Pancreas (tissue), 10 donors: ENCODE measurements around the gene LENG8. TPM values are rescaled to one million over a fixed set of nuclear protein-coding genes. Genes with fewer than 3 reads are reported as not detected.
"Not testable (repeated sequence)": the region's sequence is repeated elsewhere in the genome, so short reads cannot be mapped to it uniquely, and the experiment has no call there.

ENCODE experiments used
- ATAC-seq, 4 donors: fragments of 200-7000 bp; cut with Tn5 transposase; one replicate each; pipeline versions ENCODE4 v1.8.0 to v1.9.1; 2020; ENCODE audit warnings: mild to moderate bottlenecking in 4 of 4, moderate library complexity in 4 of 4
- DNase-seq, 6 donors: peaks; one replicate each; pipeline ENCODE4 v3.0.0-alpha.2; 2020
- FAIRE-seq: peaks from 2 replicates; lab custom pipeline; 2012; peaks lifted over from hg19 to GRCh38; lab: Jason Lieb, UNC
- H3K27ac ChIP-seq, 4 donors: fragments of 200-600 bp; sonication (generic); 1 replicate in 3 of 4; 2 replicates in 1 of 4; pipeline versions ENCODE4 v1.5.0 to v1.8.0; 2020
- H3K27me3 ChIP-seq, 4 donors: fragments of 200-600 bp; one replicate each; pipeline ENCODE4 v1.8.0; 2021
- H3K36me3 ChIP-seq, 3 donors: fragments of 200-600 bp; sonication (generic) in 1 of 3; one replicate each; pipeline versions ENCODE4 v1.5.0 to v1.8.0; 2020 to 2021
- H3K4me1 ChIP-seq, 3 donors: fragments of 200-600 bp; one replicate each; pipeline ENCODE4 v1.8.0; 2021
- H3K4me3 ChIP-seq, 4 donors: fragments of 200-600 bp; sonication (generic) in 2 of 4; one replicate each; pipeline versions ENCODE4 v1.5.0 to v1.8.0; 2020 to 2021
- H3K9me3 ChIP-seq, 4 donors: fragments of 200-600 bp; one replicate each; pipeline ENCODE4 v1.8.0; 2021
- CTCF ChIP-seq, 4 donors: fragments of 200-600 bp; sonication (generic) in 3 of 4; IDR thresholded peaks; one replicate each; pipeline versions ENCODE4 v1.5.0 to v1.8.0; 2021; ENCODE audit warnings: antibody characterized with exemption in 4 of 4
- WGBS, 2 donors: extraction: QIAGEN DNeasy Blood & Tissue Kit; methylation state at CpG; one replicate each; pipeline ENCODE4 v1.1.7; 2013; 5-methylcytosine and 5-hydroxymethylcytosine counted together
- intact Hi-C, 3 donors: fragments of 100-400 bp; cut with DNase I; formaldehyde crosslinking; loops; one replicate each; pipeline versions ENCODE4 v1.11.1 to v1.14.2; 2022
- polyA plus RNA-seq, 2 donors: library from polyadenylated mRNA; stranded (reverse); fragments of 200-250 nt; gene quantifications; one replicate each; pipeline ENCODE4 v1.2.3, GENCODE V29; 2013
- total RNA-seq, 6 donors: library from RNA; stranded (reverse); fragmentation: NEBNext Ultra II Directional in 4 of 6; extraction: Animal tissue kit (Norgen Biotek cat#: 25700) in 4 of 6; gene quantifications; one replicate each; pipeline versions ENCODE4 v1.2.1 to v1.2.4, GENCODE V29; 2021 to 2023
- donor health status: healthy with polysubstance abuse.
- donor health status: DM: no; HTN: no; CAD: no; lungs with moderate emphysema.
- donor health status: DM: no; HTN: no; CAD: no.
- donor health status: control.
- donor health status: control.
- donor health status: Bipolar disorder and iron deficiency.
- donor health status: DM: yes; HTN: yes; CAD: no.
- donor health status: DM: no; HTN: no; CAD: no.
- donor health status: DM: no; HTN: no; CAD: no.
- donor health status: DM: yes; HTN: yes; CAD: no.

LENG8 gene
- total and polyA plus RNA-seq, 8 donors = 64.8 to 657 (median 142) TPM

GRCh38 chr19:54502518-54503048 is 53.6 kb downstream of the LENG8 start, which contains the start of gene LAIR2:
TSS of gene LAIR2 (plus strand) at chr19:54502831. CDS start at chr19:54502919, 88 bp downstream.
- no peak for ATAC-seq
- FAIRE-seq = no peak
- WGBS, 2 donors = 60 to 69% methylated on average over 14 of the region's 14 CpGs
- TF ChIP-seq CTCF (IDR thresholded peaks at IDR 0.05) = no peak
- no peaks in the 10 kb centered on the region for H3K27me3 ChIP-seq
- intact Hi-C loops = no loop called here
- no peak for DNase-seq
- H3K4me1 ChIP-seq = no peaks in the 10 kb centered on the region
- no peak within 1 kb of the TSS for H3K4me3 ChIP-seq
- no peak within 1 kb of the TSS for H3K27ac ChIP-seq
- no peaks in the 10 kb centered on the region for H3K36me3 ChIP-seq
- H3K9me3 ChIP-seq = no peaks in the 10 kb centered on the region

- H3K27ac ChIP-seq, H3K9me3 ChIP-seq, intact Hi-C loops, DNase-seq, H3K4me3 ChIP-seq, H3K36me3 ChIP-seq, H3K27me3 ChIP-seq, FAIRE-seq, H3K4me1 ChIP-seq, ATAC-seq: not testable (repeated sequence)
- WGBS, 2 donors = 55 to 78% methylated on average over 4 of the region's 4 CpGs
Measured at GRCh38 chr19:54505542-54505941, 56.5 kb downstream of the LENG8 start.

GRCh38 chr19:54506079-54506478 is 57.1 kb downstream of the LENG8 start:
- 51 to 54% methylated on average over 10 of the region's 10 CpGs for WGBS, 2 donors
- Histone ChIP-seq H3K9me3 (no peaks in the 10 kb centered on the region), H3K36me3 (no peaks in the 10 kb centered on the region), H3K4me3 (no peak overlapping the region), H3K4me1 (no peaks in the 10 kb centered on the region), H3K27ac (no peak overlapping the region), H3K27me3 (peaks cover 0 to 7% (median 0%) of the 10 kb centered on the region in 4 donors)
- no peak for TF ChIP-seq CTCF (IDR thresholded peaks at IDR 0.05)
- intact Hi-C loops = no loop called here
- FAIRE-seq (no peak), DNase-seq (no peak), ATAC-seq (no peak)

GRCh38 chr19:54507038-54507717 is 58.2 kb downstream of the LENG8 start:
- H3K36me3 ChIP-seq, H3K4me3 ChIP-seq, H3K27me3 ChIP-seq, H3K27ac ChIP-seq, DNase-seq, H3K9me3 ChIP-seq, FAIRE-seq, intact Hi-C loops, H3K4me1 ChIP-seq, ATAC-seq: not testable (repeated sequence)
- WGBS, 2 donors = 31 to 49% methylated on average over 9 to 10 of the region's 15 CpGs

- H3K27ac ChIP-seq = no peak overlapping the region
- ATAC-seq (no peak), DNase-seq (no peak), FAIRE-seq (no peak)
- TF ChIP-seq CTCF (IDR thresholded peaks at IDR 0.05) = no peak
- whole genome bisulfite sequencing, 2 donors = 36 to 52% methylated on average over 12 of the region's 12 CpGs
- intact Hi-C loops = no loop called here
- no peaks in the 10 kb centered on the region for H3K36me3 ChIP-seq
- no peaks in the 10 kb centered on the region for H3K4me1 ChIP-seq
- H3K9me3 ChIP-seq = no peaks in the 10 kb centered on the region
- no peak overlapping the region for H3K4me3 ChIP-seq
- H3K27me3 ChIP-seq = peaks cover 0 to 7% (median 0%) of the 10 kb centered on the region in 4 donors
Measured at GRCh38 chr19:54507824-54508223, 58.8 kb downstream of the LENG8 start.

- WGBS, 2 donors = 31 to 65% methylated on average over 2 of the region's 3 CpGs
- H3K4me3 ChIP-seq, FAIRE-seq, H3K36me3 ChIP-seq, H3K9me3 ChIP-seq, H3K4me1 ChIP-seq, intact Hi-C loops, H3K27me3 ChIP-seq, DNase-seq, H3K27ac ChIP-seq: not testable (repeated sequence)
- peak in 1 of 4 donors; percentile 23 for ATAC-seq
Measured at GRCh38 chr19:54508487-54508886, 59.5 kb downstream of the LENG8 start.

- H3K4me3 ChIP-seq, intact Hi-C loops, H3K4me1 ChIP-seq, H3K27ac ChIP-seq, FAIRE-seq, H3K9me3 ChIP-seq, H3K36me3 ChIP-seq, DNase-seq, H3K27me3 ChIP-seq: not testable (repeated sequence)
- WGBS, 2 donors = 42 to 55% methylated on average over 5 to 9 of the region's 21 CpGs
- peak in 3 of 4 donors; percentile 63 to 94 (median 79) for ATAC-seq
Measured at GRCh38 chr19:54509200-54509940, 60.4 kb downstream of the LENG8 start.
